HG02623 (cell line): ENCODE measurements around the gene F2R.
"Not testable (repeated sequence)": the region's sequence is repeated elsewhere in the genome, so short reads cannot be mapped to it uniquely, and the experiment has no call there.

Experiments
- ATAC-seq: cut with Tn5 transposase; IDR thresholded peaks from one replicate; pipeline ENCODE4 v1.9.1; 2021; ENCODE audit warnings: moderate library complexity; ENCODE audit not compliant: unreplicated experiment

The F2R gene

GRCh38 chr5:76751291-76751690 is 35.4 kb downstream of the F2R start:
- no peak for ATAC-seq

- no peak for ATAC-seq
Observed at GRCh38 chr5:76754668-76755078, 38.7 kb downstream of the F2R start.

GRCh38 chr5:76755779-76756637 is 40.1 kb downstream of the F2R start:
- no peak for ATAC-seq

GRCh38 chr5:76757049-76757448 is 41.1 kb downstream of the F2R start:
- ATAC-seq, result no peak

- ATAC-seq, result not testable (repeated sequence)
Observed at GRCh38 chr5:76761118-76761517, 45.2 kb downstream of the F2R start.

- no peak for ATAC-seq
Observed at GRCh38 chr5:76762484-76762883, 46.6 kb downstream of the F2R start.

GRCh38 chr5:76763136-76763535 is 47.2 kb downstream of the F2R start:
- ATAC-seq, result no peak

- ATAC-seq, result no peak
Observed at GRCh38 chr5:76764374-76764773, 48.4 kb downstream of the F2R start.

- ATAC-seq, result no peak
Observed at GRCh38 chr5:76765249-76765648, 49.3 kb downstream of the F2R start.

GRCh38 chr5:76766746-76767145 is 50.8 kb downstream of the F2R start:
- ATAC-seq, result no peak

GRCh38 chr5:76771041-76771440 is 55.1 kb downstream of the F2R start:
- ATAC-seq, result not testable (repeated sequence)

- ATAC-seq, result no peak
Observed at GRCh38 chr5:76771705-76772405, 55.9 kb downstream of the F2R start.

- ATAC-seq, result no peak
Observed at GRCh38 chr5:76775921-76776320, 60.0 kb downstream of the F2R start.

GRCh38 chr5:76776391-76776790 is 60.5 kb downstream of the F2R start:
- no peak for ATAC-seq

- ATAC-seq, result not testable (repeated sequence)
Observed at GRCh38 chr5:76780616-76781015, 64.7 kb downstream of the F2R start.

GRCh38 chr5:76781775-76782174 is 65.8 kb downstream of the F2R start:
- no peak for ATAC-seq

GRCh38 chr5:76782444-76782843 is 66.5 kb downstream of the F2R start:
- no peak for ATAC-seq
